Germinal center (tissue), 1 donor: ENCODE results near the gene KLRD1.
"Not testable (repeated sequence)": the region's sequence is repeated elsewhere in the genome, so short reads cannot be mapped to it uniquely, and the experiment has no call there.

ENCODE experiments used
- DNase-seq: peaks from one replicate; pipeline ENCODE4 v3.0.0; 2012; ENCODE audit warnings: mixed read lengths, low spot score

Gene KLRD1

GRCh38 chr12:10338470-10338869 lies 30.8 kb downstream of the KLRD1 start:
- not testable (repeated sequence) for DNase-seq

- no peak for DNase-seq
Observed at GRCh38 chr12:10339053-10339840, 31.6 kb downstream of the KLRD1 start.

- DNase-seq = not testable (repeated sequence)
Observed at GRCh38 chr12:10340946-10341345, 33.3 kb downstream of the KLRD1 start.

GRCh38 chr12:10341892-10342509 lies 34.3 kb downstream of the KLRD1 start:
- DNase-seq = no peak

GRCh38 chr12:10351457-10351856 lies 43.8 kb downstream of the KLRD1 start:
- not testable (repeated sequence) for DNase-seq

- no peak for DNase-seq
Observed at GRCh38 chr12:10354071-10354470, 46.4 kb downstream of the KLRD1 start.

GRCh38 chr12:10354502-10354901 lies 46.8 kb downstream of the KLRD1 start:
- no peak for DNase-seq

GRCh38 chr12:10358131-10358530 lies 50.5 kb downstream of the KLRD1 start:
- DNase-seq = no peak

GRCh38 chr12:10358969-10359368 lies 51.3 kb downstream of the KLRD1 start:
- no peak for DNase-seq

GRCh38 chr12:10361084-10361483 lies 53.4 kb downstream of the KLRD1 start:
- no peak for DNase-seq

GRCh38 chr12:10361622-10362021 lies 54.0 kb downstream of the KLRD1 start:
- DNase-seq = no peak

GRCh38 chr12:10362325-10362724 lies 54.7 kb downstream of the KLRD1 start:
- no peak for DNase-seq

GRCh38 chr12:10362828-10363657 lies 55.4 kb downstream of the KLRD1 start:
- no peak for DNase-seq

- no peak for DNase-seq
Observed at GRCh38 chr12:10363658-10363913, 55.9 kb downstream of the KLRD1 start.

GRCh38 chr12:10363914-10364814 lies 56.5 kb downstream of the KLRD1 start:
- peak; percentile 33 for DNase-seq

GRCh38 chr12:10364815-10365622 lies 57.3 kb downstream of the KLRD1 start:
- peak; percentile 56 for DNase-seq

- no peak for DNase-seq
Observed at GRCh38 chr12:10365696-10366405, 58.2 kb downstream of the KLRD1 start.

- DNase-seq = no peak
Observed at GRCh38 chr12:10366875-10367274, 59.2 kb downstream of the KLRD1 start.

GRCh38 chr12:10367714-10368113 lies 60.0 kb downstream of the KLRD1 start:
- not testable (repeated sequence) for DNase-seq
